Ramos (cell line): ENCODE data around the gene IFT52.

ENCODE experiments used
- in situ Hi-C: fragments of 300-500 bp; cut with MboI; formaldehyde crosslinking; loops from one replicate; pipeline ENCODE4 v1.14.3; 2022; ENCODE audit warnings: low sequenced_read_pairs; ENCODE audit not compliant: unreplicated experiment

Gene IFT52

GRCh38 chr20:43590392-43591303 is at the start of gene IFT52:
Gene IFT52, plus strand, starts transcription at chr20:43590937. Its CDS starts 3,762 bp downstream, at chr20:43594699.
- in situ Hi-C loops = no loop called here

GRCh38 chr20:43541214-43541613 is 49.5 kb upstream of the IFT52 start:
- in situ Hi-C loops = loop anchor here (10.0 kb wide), 1 partner anchor 544 kb away; no protein-coding TSS in a partner anchor

- in situ Hi-C loops = loop anchor here (10.0 kb wide), 1 partner anchor 543 kb away; no protein-coding TSS in a partner anchor
Observed at GRCh38 chr20:43542161-43542560, 48.6 kb upstream of the IFT52 start.

GRCh38 chr20:43542674-43543073 is 48.1 kb upstream of the IFT52 start:
- in situ Hi-C loops = loop anchor here (10.0 kb wide), 1 partner anchor 542 kb away; no protein-coding TSS in a partner anchor

- in situ Hi-C loops = loop anchor here (10.0 kb wide), 1 partner anchor 542 kb away; no protein-coding TSS in a partner anchor
Observed at GRCh38 chr20:43543138-43543537, 47.6 kb upstream of the IFT52 start.

GRCh38 chr20:43544501-43544900 is 46.2 kb upstream of the IFT52 start:
- in situ Hi-C loops = loop anchor here (10.0 kb wide), 1 partner anchor 540 kb away; no protein-coding TSS in a partner anchor

GRCh38 chr20:43545837-43546578 is 44.7 kb upstream of the IFT52 start:
- in situ Hi-C loops = loop anchor here (10.0 kb wide), 1 partner anchor 539 kb away; no protein-coding TSS in a partner anchor

GRCh38 chr20:43548273-43548880 is 42.4 kb upstream of the IFT52 start:
- in situ Hi-C loops = loop anchor here (10.0 kb wide), 1 partner anchor 536 kb away; no protein-coding TSS in a partner anchor

- in situ Hi-C loops = loop anchor here (10.0 kb wide), 1 partner anchor 535 kb away; no protein-coding TSS in a partner anchor
Observed at GRCh38 chr20:43549416-43550065, 41.2 kb upstream of the IFT52 start.

GRCh38 chr20:43550456-43550855 is 40.3 kb upstream of the IFT52 start:
- in situ Hi-C loops = no loop called here

GRCh38 chr20:43554369-43554768 is 36.4 kb upstream of the IFT52 start:
- in situ Hi-C loops = no loop called here

- in situ Hi-C loops = no loop called here
Observed at GRCh38 chr20:43558412-43559146, 32.2 kb upstream of the IFT52 start, which contains the start of gene SGK2. Gene SGK2, plus strand, starts transcription at chr20:43559027. Its CDS starts 7,469 bp downstream, at chr20:43566496.

- in situ Hi-C loops = no loop called here
Observed at GRCh38 chr20:43559147-43559987, 31.4 kb upstream of the IFT52 start.

GRCh38 chr20:43560974-43561373 is 29.8 kb upstream of the IFT52 start:
- in situ Hi-C loops = no loop called here

- in situ Hi-C loops = no loop called here
Observed at GRCh38 chr20:43563429-43563828, 27.3 kb upstream of the IFT52 start.

GRCh38 chr20:43563991-43564390 is 26.7 kb upstream of the IFT52 start:
- in situ Hi-C loops = no loop called here

- in situ Hi-C loops = no loop called here
Observed at GRCh38 chr20:43564455-43564854, 26.3 kb upstream of the IFT52 start.
